ENCODE measurements around the gene GNG11. TPM values are rescaled to one million over a fixed set of nuclear protein-coding genes. Genes with fewer than 3 reads are reported as not detected.

Gene GNG11
- total RNA-seq, 1 experiment from 2014 or later, result 4.4 TPM

DNA sequence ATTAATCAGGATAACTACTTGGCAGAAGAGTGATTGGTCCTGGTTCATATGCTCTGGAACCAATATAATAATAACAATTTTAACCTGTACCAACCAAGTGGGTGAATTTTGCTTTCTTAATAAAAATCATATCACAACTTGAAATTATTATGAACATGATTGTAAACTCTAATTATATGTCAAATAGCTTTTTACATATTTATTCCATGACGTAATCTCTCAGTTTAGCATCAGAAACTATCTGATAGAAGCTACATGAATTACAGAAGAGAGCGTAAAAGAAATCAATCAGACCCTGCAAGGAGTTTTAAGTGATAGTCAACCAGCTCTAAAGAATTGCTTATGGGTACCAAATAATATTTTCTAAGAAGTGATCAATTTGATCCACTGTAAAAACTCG is 10.1 kb downstream of the GNG11 start:
- ChIA-PET POLR2A (ENCODE audit: unreplicated experiment) (no interaction called here), CTCF (no interaction called here)
- no TSS peak for BruUV-seq (replicated peaks)

GRCh38 chr7:93933156-93933555 is 11.6 kb downstream of the GNG11 start:
- Histone ChIP-seq H3K4me2 (no peak overlapping the region), H3K79me2 (ENCODE audit: low read depth) (no peaks in the 10 kb centered on the region), H4K20me1 (ENCODE audit: insufficient read depth) (no peaks in the 10 kb centered on the region), H3K4me1 (replicated peaks; ENCODE audit: insufficient read depth) (no peaks in the 10 kb centered on the region), H3K9me2 (ENCODE audit: insufficient read depth) (no peaks in the 10 kb centered on the region), H3K27ac (no peak overlapping the region), H3F3A (ENCODE audit: insufficient read depth, low read depth) (no peaks in the 10 kb centered on the region), H3K4me3 (no peak overlapping the region), H2AFZ (no peak overlapping the region), H3K36me3 (ENCODE audit: low read depth) (no peaks in the 10 kb centered on the region), H3K9me3 (ENCODE audit: insufficient read depth, low read depth) (no peaks in the 10 kb centered on the region), H3K27me3 (ENCODE audit: insufficient read depth, low read depth) (no peaks in the 10 kb centered on the region)
- ChIA-PET CTCF (no interaction called here), POLR2A (ENCODE audit: unreplicated experiment) (no interaction called here)
- BruUV-seq (replicated peaks), result no TSS peak
- TF ChIP-seq, protein P1, sequence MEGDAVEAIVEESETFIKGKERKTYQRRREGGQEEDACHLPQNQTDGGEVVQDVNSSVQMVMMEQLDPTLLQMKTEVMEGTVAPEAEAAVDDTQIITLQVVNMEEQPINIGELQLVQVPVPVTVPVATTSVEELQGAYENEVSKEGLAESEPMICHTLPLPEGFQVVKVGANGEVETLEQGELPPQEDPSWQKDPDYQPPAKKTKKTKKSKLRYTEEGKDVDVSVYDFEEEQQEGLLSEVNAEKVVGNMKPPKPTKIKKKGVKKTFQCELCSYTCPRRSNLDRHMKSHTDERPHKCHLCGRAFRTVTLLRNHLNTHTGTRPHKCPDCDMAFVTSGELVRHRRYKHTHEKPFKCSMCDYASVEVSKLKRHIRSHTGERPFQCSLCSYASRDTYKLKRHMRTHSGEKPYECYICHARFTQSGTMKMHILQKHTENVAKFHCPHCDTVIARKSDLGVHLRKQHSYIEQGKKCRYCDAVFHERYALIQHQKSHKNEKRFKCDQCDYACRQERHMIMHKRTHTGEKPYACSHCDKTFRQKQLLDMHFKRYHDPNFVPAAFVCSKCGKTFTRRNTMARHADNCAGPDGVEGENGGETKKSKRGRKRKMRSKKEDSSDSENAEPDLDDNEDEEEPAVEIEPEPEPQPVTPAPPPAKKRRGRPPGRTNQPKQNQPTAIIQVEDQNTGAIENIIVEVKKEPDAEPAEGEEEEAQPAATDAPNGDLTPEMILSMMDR (conservative IDR thresholded peaks at IDR 0.05), result no peak
- no peak for TF ChIP-seq EZH2 (IDR thresholded peaks at IDR 0.05; ENCODE audit: low read depth)
- no peak for DNase-seq
- intact Hi-C loops (cut with micrococcal nuclease; ENCODE audit: unreplicated experiment), result no loop called here

More for the DNA sequence above, 10.1 kb downstream of the GNG11 start:
- TF ChIP-seq EZH2 (IDR thresholded peaks at IDR 0.05; ENCODE audit: low read depth), result no peak
- TF ChIP-seq, protein P1 (conservative IDR thresholded peaks at IDR 0.05), result no peak
- Histone ChIP-seq H3K4me2 (no peak overlapping the region), H3K9me2 (ENCODE audit: insufficient read depth) (no peaks in the 10 kb centered on the region), H4K20me1 (ENCODE audit: insufficient read depth) (no peaks in the 10 kb centered on the region), H3K79me2 (ENCODE audit: low read depth) (no peaks in the 10 kb centered on the region), H3K36me3 (ENCODE audit: low read depth) (no peaks in the 10 kb centered on the region), H3K27me3 (ENCODE audit: insufficient read depth, low read depth) (no peaks in the 10 kb centered on the region), H3K27ac (no peak overlapping the region), H2AFZ (no peak overlapping the region), H3K9me3 (ENCODE audit: insufficient read depth, low read depth) (no peaks in the 10 kb centered on the region), H3K4me3 (no peak overlapping the region), H3F3A (ENCODE audit: insufficient read depth, low read depth) (no peaks in the 10 kb centered on the region), H3K4me1 (replicated peaks; ENCODE audit: insufficient read depth) (no peaks in the 10 kb centered on the region)
- intact Hi-C loops (cut with micrococcal nuclease; ENCODE audit: unreplicated experiment), result no loop called here
- DNase-seq, result no peak

- no TSS peak for BruUV-seq (replicated peaks)
- Histone ChIP-seq H3K27ac (no peak overlapping the region), H3K9me2 (ENCODE audit: insufficient read depth) (no peaks in the 10 kb centered on the region), H3K27me3 (ENCODE audit: insufficient read depth, low read depth) (no peaks in the 10 kb centered on the region), H3K9me3 (ENCODE audit: insufficient read depth, low read depth) (no peaks in the 10 kb centered on the region), H3F3A (ENCODE audit: insufficient read depth, low read depth) (no peaks in the 10 kb centered on the region), H3K4me1 (replicated peaks; ENCODE audit: insufficient read depth) (no peaks in the 10 kb centered on the region), H3K4me3 (no peak overlapping the region), H3K79me2 (ENCODE audit: low read depth) (no peaks in the 10 kb centered on the region), H3K36me3 (ENCODE audit: low read depth) (no peaks in the 10 kb centered on the region), H3K4me2 (no peak overlapping the region), H2AFZ (no peak overlapping the region), H4K20me1 (ENCODE audit: insufficient read depth) (no peaks in the 10 kb centered on the region)
- no peak for DNase-seq
- CTCF ChIA-PET, result no interaction called here
- POLR2A ChIA-PET (ENCODE audit: unreplicated experiment), result no interaction called here
- intact Hi-C loops (cut with micrococcal nuclease; ENCODE audit: unreplicated experiment), result no loop called here
- no peak for TF ChIP-seq EZH2 (IDR thresholded peaks at IDR 0.05; ENCODE audit: low read depth)
- TF ChIP-seq, protein P1 (conservative IDR thresholded peaks at IDR 0.05), result no peak
Observed at GRCh38 chr7:93935102-93935501, 13.6 kb downstream of the GNG11 start.
